Body of pancreas (tissue), 4 donors: ENCODE results near the gene CRYBA2.

ENCODE experiments used
- CTCF ChIP-seq, 7 experiments: fragments of 450-650 bp in 4 of 7; fragments of 200-600 bp in 3 of 7; sonication (generic) in 3 of 7; IDR thresholded peaks; one replicate each; pipeline ENCODE4 v1.5.1; 2016 to 2019; ENCODE audit warnings: antibody characterized with exemption in 7 of 7
- POLR2A ChIP-seq, 3 donors: fragments of 450-650 bp; IDR thresholded peaks; one replicate each; pipeline ENCODE4 v1.6.1; 2016; ENCODE audit warnings: antibody characterized with exemption in 3 of 3, mild to moderate bottlenecking in 2 of 3

- TF ChIP-seq CTCF (IDR thresholded peaks at IDR 0.05) (peak; percentile 50 to 93 (median 78)), POLR2A (IDR thresholded peaks at IDR 0.05) (peak; percentile 27 to 69 (median 44))
These were observed 9.4 kb upstream of the CRYBA2 start for GRCh38 chr2:219002395-219003266.
